Activated naive CD8-positive, alpha-beta T cell treated with anti-CD3 and anti-CD28 coated beads for 36 hours (primary cell): Measurements from ENCODE around the gene UVRAG. TPM values are rescaled to one million over a fixed set of nuclear protein-coding genes. Genes with fewer than 3 reads are reported as not detected.
A peak's percentile ranks its signal among the peaks of the same experiment; 100 is the strongest.

Experiments
- DNase-seq: peaks from one replicate; pipeline ENCODE4 v3.0.0; 2021
- H3K27ac Mint-ChIP-seq: one replicate; pipeline ENCODE4 v1.8.0; 2022; ENCODE audit warnings: mild to moderate bottlenecking, moderate library complexity, mixed read lengths
- H3K27me3 Mint-ChIP-seq: one replicate; pipeline ENCODE4 v1.8.0; 2022; ENCODE audit warnings: mild to moderate bottlenecking, mixed read lengths
- H3K36me3 Mint-ChIP-seq: one replicate; pipeline ENCODE4 v1.8.0; 2021; ENCODE audit warnings: mild to moderate bottlenecking, mixed read lengths
- H3K4me1 Mint-ChIP-seq: one replicate; pipeline ENCODE4 v1.8.0; 2021; ENCODE audit warnings: mixed read lengths
- H3K4me3 Mint-ChIP-seq: one replicate; pipeline ENCODE4 v1.8.0; 2022; ENCODE audit warnings: mild to moderate bottlenecking, moderate library complexity, mixed read lengths
- H3K9me3 Mint-ChIP-seq: one replicate; pipeline ENCODE4 v1.8.0; 2022; ENCODE audit warnings: mixed read lengths
- total RNA-seq, 2 experiments: library from RNA; stranded (reverse); gene quantifications; one replicate each; pipeline ENCODE4 v1.2.3, GENCODE V29; 2021

The UVRAG gene
- total RNA-seq, 2 experiments from 2014 or later, result 16.8 to 17.7 TPM

DNA sequence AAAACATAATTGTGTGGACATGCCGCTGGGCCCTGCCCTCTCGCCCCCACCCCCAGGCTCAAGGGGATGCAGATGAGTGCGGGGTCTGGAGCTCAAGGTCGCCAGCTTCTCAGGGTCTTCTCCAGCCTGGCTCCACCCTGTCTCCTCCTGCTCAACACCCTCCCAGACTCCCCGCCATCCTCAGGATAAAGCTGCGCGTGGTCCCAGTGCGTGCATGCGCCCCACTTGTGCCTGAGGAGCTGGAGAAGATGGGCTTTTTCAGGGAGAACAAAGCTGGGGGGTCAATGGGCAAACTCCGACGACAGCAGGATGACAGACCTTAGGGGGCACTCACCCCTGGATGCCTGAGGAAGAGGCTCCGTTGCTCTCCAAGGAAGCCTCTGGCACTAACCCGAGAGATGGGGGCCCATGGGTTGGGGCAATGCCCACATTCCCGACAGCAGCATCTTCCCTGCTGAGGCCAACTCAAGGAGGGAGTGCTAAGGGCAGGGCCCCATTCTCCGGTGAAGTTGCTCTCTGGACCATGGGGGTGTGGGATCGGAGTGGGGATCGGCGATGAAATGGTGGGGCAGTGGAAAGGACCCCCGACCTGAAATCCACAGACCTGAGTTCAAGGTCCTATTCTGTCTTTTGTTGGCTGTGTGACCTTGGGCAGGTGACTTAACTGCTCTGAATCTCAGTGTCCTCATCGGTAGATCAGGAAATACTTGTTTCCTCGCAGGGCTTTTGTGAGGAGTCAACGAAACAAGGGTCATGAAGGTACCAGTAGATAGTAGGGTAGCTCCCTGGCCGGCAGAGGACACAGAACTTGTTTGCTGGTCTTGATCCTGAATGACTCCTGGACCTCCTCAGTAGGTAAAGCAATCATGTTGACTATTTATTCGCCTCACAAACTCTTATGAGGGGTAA, 343.6 kb downstream of the UVRAG start:
- Mint-ChIP-seq H3K4me1 (no peaks in the 10 kb centered on the region), H3K27me3 (peaks cover 13% of the 10 kb centered on the region), H3K4me3 (no peak overlapping the region), H3K27ac (no peak overlapping the region), H3K9me3 (no peaks in the 10 kb centered on the region), H3K36me3 (no peaks in the 10 kb centered on the region)
- DNase-seq, result no peak

DNA sequence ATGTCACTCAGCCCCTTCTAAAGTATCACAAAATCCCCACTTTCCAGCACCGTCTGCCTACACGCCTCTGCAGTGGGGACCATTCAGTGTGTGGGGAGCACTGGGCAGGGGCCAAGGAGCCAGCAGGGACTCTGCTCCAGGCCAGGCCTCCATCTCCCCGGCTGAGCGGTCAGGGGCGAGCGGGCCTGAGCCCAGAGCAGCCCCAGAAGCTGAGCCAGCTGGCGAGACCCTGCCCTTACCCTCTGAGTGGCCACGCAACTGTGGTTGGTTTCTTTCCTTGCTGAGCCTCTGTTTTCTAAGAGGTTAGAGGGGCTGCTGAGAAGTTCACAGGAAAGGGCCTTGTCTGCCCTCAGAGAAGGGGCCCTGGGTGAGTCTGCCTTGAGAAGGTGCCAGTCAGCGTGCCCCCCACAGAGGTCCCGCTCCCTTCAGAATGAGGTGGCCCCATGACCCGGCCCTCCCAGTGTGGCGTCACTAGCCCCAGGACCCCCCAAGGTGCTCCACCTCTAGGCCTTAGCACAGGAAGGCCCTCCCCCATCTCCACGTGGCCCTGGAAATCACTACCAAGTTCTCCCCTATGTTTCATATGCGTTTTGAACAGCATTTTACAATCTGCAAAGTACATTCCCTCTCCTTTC, 344.4 kb downstream of the UVRAG start:
- H3K27me3 Mint-ChIP-seq, result peaks cover 10% of the 10 kb centered on the region

DNA sequence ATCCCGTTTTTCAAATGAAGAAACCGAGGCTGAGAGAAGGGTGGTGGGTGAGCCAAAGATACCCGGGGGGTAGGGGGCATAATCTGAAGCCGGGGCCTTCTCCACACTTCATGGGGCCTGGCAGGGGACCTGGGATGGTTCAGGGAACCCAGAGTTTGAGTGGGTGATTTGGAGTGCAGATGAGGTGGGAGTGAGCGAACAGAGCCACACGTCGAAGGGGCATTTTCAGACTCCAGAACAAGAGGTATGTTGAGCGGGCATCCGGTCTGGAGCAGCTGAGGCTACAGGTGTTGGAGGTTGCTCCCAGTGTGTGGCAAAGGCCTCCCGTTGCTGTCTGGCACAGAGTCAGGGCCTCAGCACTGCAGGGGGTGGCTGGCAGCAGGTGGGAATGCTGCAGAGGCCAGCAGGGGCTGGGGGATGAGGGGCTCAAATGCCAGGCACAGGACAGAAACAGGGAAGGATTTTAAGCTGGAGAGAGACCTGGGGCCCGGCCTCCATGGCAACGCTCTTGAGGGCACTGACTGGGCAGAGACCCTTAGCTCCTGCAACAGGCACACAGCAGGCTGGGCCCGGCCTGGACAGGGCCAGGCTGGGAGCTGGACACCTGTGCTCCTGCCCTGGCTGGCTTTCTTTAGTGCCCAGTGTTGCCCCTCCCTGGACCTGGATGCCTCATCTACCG, 345.1 kb downstream of the UVRAG start:
- H3K36me3 Mint-ChIP-seq, result no peaks in the 10 kb centered on the region
- no peaks in the 10 kb centered on the region for H3K4me1 Mint-ChIP-seq
- H3K9me3 Mint-ChIP-seq, result no peaks in the 10 kb centered on the region
- no peak overlapping the region for H3K27ac Mint-ChIP-seq
- no peak overlapping the region for H3K4me3 Mint-ChIP-seq
- H3K27me3 Mint-ChIP-seq, result peaks cover 9% of the 10 kb centered on the region
- no peak for DNase-seq

More for the DNA sequence above, 344.4 kb downstream of the UVRAG start:
- Mint-ChIP-seq H3K4me3 (no peak overlapping the region), H3K27ac (no peak overlapping the region), H3K9me3 (no peaks in the 10 kb centered on the region), H3K36me3 (no peaks in the 10 kb centered on the region), H3K4me1 (no peaks in the 10 kb centered on the region)
- DNase-seq, result no peak

DNA sequence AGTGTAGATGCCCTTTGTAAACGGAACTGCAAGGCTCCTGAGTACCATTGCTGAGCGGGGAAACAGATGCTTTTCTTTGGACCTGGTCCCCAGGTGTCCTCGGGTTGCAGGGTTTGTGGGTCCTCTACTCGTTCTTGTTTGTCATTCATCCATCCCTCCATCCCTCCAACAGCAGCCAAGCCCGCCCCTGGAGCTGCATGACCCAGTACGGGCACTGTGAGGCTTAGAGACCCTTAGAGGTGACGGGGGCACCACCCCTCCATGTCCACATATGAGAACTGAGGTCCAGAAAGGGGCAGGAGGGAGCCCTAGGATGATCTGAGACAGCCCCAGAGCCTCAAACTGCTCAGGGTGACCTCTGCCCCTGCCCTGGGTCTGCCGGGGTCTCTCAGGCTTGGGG, 345.8 kb downstream of the UVRAG start:
- no peak overlapping the region for H3K27ac Mint-ChIP-seq

DNA sequence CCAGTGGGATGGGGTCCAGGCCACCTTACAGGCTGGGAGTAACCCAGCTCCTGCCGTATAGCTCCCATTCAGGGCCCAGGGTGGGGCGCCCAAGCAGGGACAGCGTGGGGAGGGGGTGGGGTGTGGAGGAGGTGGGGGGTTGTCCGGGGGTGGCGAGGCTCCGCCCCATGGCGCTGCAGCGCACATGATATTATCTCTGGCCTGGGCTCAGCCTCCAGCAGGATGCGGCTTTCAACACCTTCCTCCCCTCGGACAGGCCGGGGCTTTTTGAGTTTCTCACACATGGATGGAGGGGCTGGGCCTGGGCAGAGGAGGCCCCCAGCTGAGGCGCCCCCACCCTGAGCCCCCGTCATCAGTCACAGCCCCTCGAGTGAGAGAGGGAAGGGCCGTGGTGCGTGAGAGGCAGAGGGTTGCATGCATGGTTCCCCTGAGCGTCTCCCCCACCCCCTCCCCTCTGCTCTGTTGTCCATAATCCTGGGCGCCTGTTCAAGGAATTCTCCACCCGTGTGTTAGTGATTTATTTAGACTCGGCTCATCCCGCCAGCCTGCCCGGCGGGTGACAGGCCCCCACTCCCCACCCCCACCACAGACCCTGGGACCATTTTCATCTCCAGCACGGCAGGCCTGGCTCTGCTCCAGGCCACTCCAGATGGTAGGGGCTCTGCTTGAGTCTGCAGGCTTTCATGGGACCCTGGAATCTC, 346.4 kb downstream of the UVRAG start:
- H3K27ac Mint-ChIP-seq, result no peak overlapping the region
- H3K27me3 Mint-ChIP-seq, result peaks cover 4% of the 10 kb centered on the region
- H3K36me3 Mint-ChIP-seq, result no peaks in the 10 kb centered on the region
- DNase-seq, result no peak
- no peaks in the 10 kb centered on the region for H3K4me1 Mint-ChIP-seq
- H3K9me3 Mint-ChIP-seq, result no peaks in the 10 kb centered on the region
- H3K4me3 Mint-ChIP-seq, result no peak overlapping the region

More for the DNA sequence above, 345.8 kb downstream of the UVRAG start:
- Mint-ChIP-seq H3K4me3 (no peak overlapping the region), H3K9me3 (no peaks in the 10 kb centered on the region), H3K27me3 (peaks cover 9% of the 10 kb centered on the region), H3K36me3 (no peaks in the 10 kb centered on the region), H3K4me1 (no peaks in the 10 kb centered on the region)
- no peak for DNase-seq

DNA sequence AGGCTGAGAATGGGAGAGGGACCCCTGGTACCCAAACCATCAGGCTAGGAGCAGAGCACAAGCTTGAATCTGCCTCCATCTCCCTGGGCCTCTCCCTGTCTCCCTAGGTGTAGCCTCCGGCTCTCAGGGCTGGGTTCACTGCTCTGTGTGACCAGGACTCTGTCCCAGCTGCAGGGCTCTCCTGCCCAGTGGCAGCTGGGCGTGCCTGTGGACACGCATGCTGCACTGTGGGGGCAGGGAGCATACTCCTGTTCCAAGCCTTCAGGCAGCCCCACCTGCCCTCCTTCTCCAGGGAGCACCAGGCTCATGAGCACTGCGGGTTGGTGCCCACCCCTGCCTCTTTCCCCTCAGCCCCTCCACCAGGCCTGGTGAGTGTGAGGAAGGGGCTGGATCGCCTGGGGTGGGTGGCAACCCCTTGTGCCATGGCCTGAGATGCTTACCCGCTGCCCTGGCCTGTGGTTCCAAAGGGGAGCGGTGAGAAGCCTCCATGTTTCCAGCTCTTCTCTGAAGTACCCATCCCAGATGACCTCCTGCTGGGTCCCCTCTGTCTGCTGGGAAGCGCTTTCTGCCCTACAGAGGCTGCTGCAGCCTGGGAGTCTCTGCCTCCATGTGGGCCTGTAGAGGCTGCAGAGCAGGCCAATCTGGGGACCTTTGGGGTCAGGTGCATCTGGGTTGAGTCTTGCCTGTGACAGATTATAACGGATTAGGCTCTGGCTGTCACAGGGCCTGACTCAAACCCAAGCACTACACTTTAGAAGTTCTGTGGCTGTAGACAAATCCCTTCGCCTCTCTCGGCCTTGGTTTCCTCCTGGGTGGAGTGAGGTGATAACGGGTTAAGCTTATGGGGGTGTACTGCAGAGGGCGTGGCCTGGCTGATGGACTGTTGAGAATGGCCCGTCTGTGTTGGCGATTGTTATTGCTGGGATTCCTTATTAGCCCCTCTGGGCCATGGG, 347.6 kb downstream of the UVRAG start:
- Mint-ChIP-seq H3K4me1 (no peaks in the 10 kb centered on the region), H3K9me3 (no peaks in the 10 kb centered on the region), H3K36me3 (no peaks in the 10 kb centered on the region), H3K27me3 (no peaks in the 10 kb centered on the region), H3K4me3 (no peak overlapping the region), H3K27ac (no peak overlapping the region)
- DNase-seq, result no peak

DNA sequence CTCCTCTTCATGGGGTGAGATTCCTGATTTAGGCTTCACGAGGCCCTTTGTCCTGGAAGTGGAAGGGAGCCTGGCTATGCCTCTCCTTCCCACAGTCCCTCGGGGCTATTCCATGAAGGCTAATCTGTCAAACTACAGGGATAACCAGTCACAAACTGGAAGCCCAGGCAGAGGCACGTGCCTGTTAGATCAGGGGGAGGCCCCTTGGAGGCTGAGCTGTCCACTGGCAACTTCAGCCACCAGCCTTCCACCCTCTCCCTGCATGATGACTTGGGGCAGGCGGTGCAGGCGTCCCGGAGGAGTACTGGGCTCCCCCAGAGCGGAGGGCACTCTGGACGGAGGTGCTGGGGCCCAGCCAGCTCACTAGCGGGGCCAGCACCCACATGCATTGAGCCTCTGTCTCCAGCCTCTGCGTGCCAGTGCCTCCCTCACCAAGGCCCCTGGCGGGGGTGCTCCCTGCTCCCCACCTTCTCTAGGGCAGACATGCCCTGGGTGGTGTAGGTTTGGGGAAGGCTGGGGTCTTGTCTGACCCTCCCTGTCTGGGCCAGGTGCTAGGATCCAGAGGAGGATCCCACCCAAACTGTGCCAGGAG, 348.4 kb downstream of the UVRAG start:
- Mint-ChIP-seq H3K4me3 (no peak overlapping the region), H3K9me3 (no peaks in the 10 kb centered on the region), H3K27me3 (peaks cover 3% of the 10 kb centered on the region), H3K36me3 (no peaks in the 10 kb centered on the region), H3K4me1 (no peaks in the 10 kb centered on the region), H3K27ac (no peak overlapping the region)
- no peak for DNase-seq

DNA sequence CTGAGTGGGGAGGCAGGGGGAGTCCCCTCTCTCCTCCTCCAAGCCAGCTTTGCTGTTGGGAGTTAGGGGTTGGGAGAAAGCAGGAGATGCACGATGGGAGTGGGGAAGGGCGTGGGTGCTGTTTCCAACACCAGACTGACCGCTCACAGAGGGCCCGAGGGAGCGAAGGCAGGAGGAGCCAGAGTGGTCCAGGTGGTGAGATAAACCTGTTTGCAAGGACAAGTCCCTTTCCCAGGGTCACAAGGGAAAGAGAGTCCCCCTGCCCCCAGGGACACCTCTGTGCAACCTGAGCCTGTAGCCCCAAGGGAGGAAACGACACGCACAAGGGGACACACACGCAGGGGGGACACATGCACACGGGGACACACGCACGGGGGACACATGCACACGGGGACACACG, 349.1 kb downstream of the UVRAG start:
- H3K9me3 Mint-ChIP-seq, result no peaks in the 10 kb centered on the region
- no peaks in the 10 kb centered on the region for H3K4me1 Mint-ChIP-seq
- peaks cover 6% of the 10 kb centered on the region for H3K27me3 Mint-ChIP-seq
- DNase-seq, result no peak
- H3K27ac Mint-ChIP-seq, result no peak overlapping the region
- H3K36me3 Mint-ChIP-seq, result no peaks in the 10 kb centered on the region
- no peak overlapping the region for H3K4me3 Mint-ChIP-seq

DNA sequence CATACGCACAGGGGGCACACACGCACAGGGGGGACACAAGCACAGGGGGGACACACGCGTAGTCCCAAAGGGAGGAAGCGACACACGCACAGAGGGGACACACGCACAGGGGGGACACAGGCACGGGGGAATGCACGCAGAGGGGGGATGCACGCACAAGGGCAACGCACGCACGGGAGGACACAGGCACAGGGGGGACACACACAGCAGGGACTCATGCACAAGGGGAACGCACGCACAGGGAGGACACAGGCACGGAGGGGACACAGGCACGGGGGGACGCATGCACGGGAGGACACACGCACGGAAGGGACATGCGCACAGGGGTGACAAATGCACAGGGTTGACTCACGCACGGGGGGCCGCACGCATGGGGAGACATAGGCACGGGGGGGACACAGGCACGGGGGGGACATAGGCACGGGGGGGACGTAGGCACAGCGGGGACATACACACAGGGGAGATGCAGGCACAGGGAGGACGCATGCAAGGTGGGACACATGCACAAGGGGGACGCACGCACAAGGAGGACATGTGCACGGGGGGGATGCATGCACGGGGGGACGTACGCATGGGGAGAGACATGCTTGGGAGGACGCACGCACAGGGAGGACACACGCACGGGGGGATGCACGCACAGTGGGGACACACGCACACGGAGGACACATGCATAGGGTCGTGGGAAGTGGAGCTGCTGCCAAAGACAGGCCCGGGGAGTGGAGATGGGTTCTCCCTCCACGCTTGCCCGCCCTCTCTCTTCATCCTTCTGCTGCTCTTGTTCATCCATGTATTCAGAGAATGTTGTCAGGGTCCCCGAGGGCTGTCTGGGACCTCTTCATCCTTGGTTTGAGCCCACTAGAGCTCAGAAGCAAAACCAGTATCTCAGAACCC, 350.1 kb downstream of the UVRAG start:
- Mint-ChIP-seq H3K9me3 (no peaks in the 10 kb centered on the region), H3K27ac (no peak overlapping the region), H3K36me3 (no peaks in the 10 kb centered on the region), H3K27me3 (peaks cover 6% of the 10 kb centered on the region), H3K4me1 (no peaks in the 10 kb centered on the region), H3K4me3 (no peak overlapping the region)
- no peak for DNase-seq

DNA sequence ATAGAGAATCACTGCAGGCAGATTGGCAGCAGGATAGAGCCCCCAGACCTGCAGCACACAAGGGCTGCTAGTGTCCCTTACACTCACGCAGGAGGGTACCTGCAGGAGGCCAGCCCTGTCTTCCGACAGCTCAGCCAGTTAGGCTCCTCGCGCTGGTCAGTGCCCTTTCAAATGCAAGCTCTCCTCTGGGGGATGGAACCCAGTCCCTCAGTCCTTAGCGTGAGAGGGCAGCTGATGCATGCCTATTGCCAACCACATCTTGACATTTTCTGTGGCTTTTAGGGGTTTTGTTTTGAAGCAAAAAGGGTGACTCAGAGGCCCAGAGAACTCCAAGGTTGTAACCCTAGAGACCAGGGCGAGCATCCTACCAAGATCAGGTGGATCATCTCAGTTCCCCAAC, 351.3 kb downstream of the UVRAG start:
- Mint-ChIP-seq H3K27me3 (peaks cover 6% of the 10 kb centered on the region), H3K36me3 (no peaks in the 10 kb centered on the region), H3K4me3 (no peak overlapping the region), H3K27ac (no peak overlapping the region), H3K9me3 (no peaks in the 10 kb centered on the region), H3K4me1 (no peaks in the 10 kb centered on the region)
- peak; percentile 22 for DNase-seq

DNA sequence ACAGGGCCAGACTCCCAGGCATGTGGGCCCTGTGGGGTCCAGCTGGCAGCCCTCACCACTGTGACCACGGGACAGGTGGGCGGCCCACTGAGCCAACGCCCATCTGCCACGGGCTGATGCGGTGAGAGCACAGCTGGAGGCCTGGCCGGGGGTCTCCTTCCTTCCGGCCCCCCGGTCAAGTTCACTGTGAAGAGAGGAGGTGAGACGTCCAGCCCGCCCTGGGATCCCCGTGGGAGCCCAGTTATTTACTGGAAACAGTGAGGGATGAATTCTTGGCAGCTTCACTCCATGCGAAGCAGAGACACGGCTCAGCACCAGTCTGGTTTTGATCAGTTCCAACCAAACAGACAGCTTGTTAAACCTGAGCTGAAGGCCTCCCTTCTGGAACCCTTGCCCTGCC, 352.6 kb downstream of the UVRAG start:
- Mint-ChIP-seq H3K27ac (no peak overlapping the region), H3K36me3 (no peaks in the 10 kb centered on the region), H3K4me3 (no peak overlapping the region), H3K27me3 (peaks cover 6% of the 10 kb centered on the region), H3K9me3 (no peaks in the 10 kb centered on the region), H3K4me1 (no peaks in the 10 kb centered on the region)
- no peak for DNase-seq

DNA sequence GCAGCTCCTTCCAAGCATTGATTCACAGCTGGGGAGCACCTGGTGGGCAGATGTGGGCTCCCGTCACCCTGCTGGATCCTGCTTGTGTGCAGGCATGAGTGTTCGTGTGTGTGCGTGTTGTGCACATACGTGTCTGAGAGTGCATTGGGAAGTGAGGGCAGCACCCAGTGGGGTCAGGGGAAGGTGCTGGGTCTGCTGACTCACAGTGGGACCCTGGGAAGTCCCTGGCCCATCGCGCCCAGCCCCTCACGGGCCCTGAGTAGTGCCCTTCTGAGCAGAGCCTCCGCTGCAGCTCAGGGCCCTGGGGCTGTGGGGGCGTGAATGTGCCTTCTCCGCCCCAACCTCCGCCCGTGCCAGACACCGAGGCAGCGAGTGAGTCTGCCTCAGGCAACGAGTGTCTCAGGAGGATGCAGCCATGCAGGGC, 354.5 kb downstream of the UVRAG start:
- H3K27me3 Mint-ChIP-seq, result peaks cover 6% of the 10 kb centered on the region
- no peak for DNase-seq
- H3K4me1 Mint-ChIP-seq, result peaks cover 7% of the 10 kb centered on the region
- H3K36me3 Mint-ChIP-seq, result no peaks in the 10 kb centered on the region
- H3K9me3 Mint-ChIP-seq, result no peaks in the 10 kb centered on the region
- no peak overlapping the region for H3K27ac Mint-ChIP-seq
- no peak overlapping the region for H3K4me3 Mint-ChIP-seq

DNA sequence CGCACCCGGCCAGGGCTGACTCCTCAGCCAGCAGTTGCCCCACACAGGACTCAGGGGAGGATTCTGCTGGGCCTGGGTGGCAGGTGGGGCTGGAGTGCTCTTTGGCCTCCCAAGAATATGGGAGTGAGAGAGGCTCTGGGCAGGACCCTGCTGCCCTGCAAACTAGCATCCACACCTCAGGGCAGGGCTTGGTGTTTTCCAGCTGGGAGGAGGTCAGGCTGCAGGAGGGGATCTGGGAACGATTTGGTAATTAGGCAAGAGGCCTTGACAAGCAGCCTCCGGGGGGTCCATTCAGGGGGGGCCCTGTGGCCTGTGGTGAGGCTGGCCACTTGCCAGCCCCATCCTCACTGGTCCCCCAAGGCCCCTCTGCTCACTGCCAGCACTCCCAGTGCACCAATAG, 355.5 kb downstream of the UVRAG start:
- Mint-ChIP-seq H3K4me1 (peaks cover 7% of the 10 kb centered on the region), H3K36me3 (no peaks in the 10 kb centered on the region), H3K27me3 (peaks cover 6% of the 10 kb centered on the region), H3K27ac (no peak overlapping the region), H3K4me3 (no peak overlapping the region), H3K9me3 (no peaks in the 10 kb centered on the region)
- no peak for DNase-seq
